ENCODE measurements around the gene PGRMC1.

The PGRMC1 gene

GRCh38 chrX:119218198-119218597, 17.9 kb upstream of the PGRMC1 start:
- H3K36me3 ChIP-seq (ENCODE audit: insufficient read depth, insufficient read length, low read length): no peaks in the 10 kb centered on the region
- H3K9me3 ChIP-seq (ENCODE audit: insufficient read depth, low read length): no peaks in the 10 kb centered on the region
- no peaks in the 10 kb centered on the region for H3K27me3 ChIP-seq (ENCODE audit: insufficient read depth, insufficient read length)
- no peak for DNase-seq (ENCODE audit: low read depth, low spot score)
- TF ChIP-seq ZNF274 (IDR thresholded peaks at IDR 0.05; ENCODE audit: low read depth, low read length) (no peak), SUZ12 (IDR thresholded peaks at IDR 0.05; ENCODE audit: extremely low read depth, insufficient read depth, insufficient read length) (no peak), YY1 (IDR thresholded peaks at IDR 0.05; ENCODE audit: insufficient read depth, insufficient read length) (no peak)
- H3K9ac ChIP-seq (ENCODE audit: insufficient read length, low read depth): no peak overlapping the region
- H3K4me3 ChIP-seq (ENCODE audit: insufficient read length, low read depth): no peak overlapping the region
- no peaks in the 10 kb centered on the region for H3K4me1 ChIP-seq (ENCODE audit: insufficient read depth, insufficient read length)

- Histone ChIP-seq H3K4me3 (ENCODE audit: insufficient read length, low read depth) (no peak overlapping the region), H3K36me3 (ENCODE audit: insufficient read depth, insufficient read length, low read length) (no peaks in the 10 kb centered on the region), H3K9ac (ENCODE audit: insufficient read length, low read depth) (no peak overlapping the region), H3K27me3 (ENCODE audit: insufficient read depth, insufficient read length) (no peaks in the 10 kb centered on the region), H3K9me3 (ENCODE audit: insufficient read depth, low read length) (no peaks in the 10 kb centered on the region), H3K4me1 (ENCODE audit: insufficient read depth, insufficient read length) (no peaks in the 10 kb centered on the region)
- TF ChIP-seq SUZ12 (IDR thresholded peaks at IDR 0.05; ENCODE audit: extremely low read depth, insufficient read depth, insufficient read length) (no peak), ZNF274 (IDR thresholded peaks at IDR 0.05; ENCODE audit: low read depth, low read length) (no peak), YY1 (IDR thresholded peaks at IDR 0.05; ENCODE audit: insufficient read depth, insufficient read length) (no peak)
- no peak for DNase-seq (ENCODE audit: low read depth, low spot score)
Measured at GRCh38 chrX:119222932-119223331, 13.2 kb upstream of the PGRMC1 start.

- TF ChIP-seq ZNF274 (IDR thresholded peaks at IDR 0.05; ENCODE audit: low read depth, low read length): no peak
- TF ChIP-seq YY1 (IDR thresholded peaks at IDR 0.05; ENCODE audit: insufficient read depth, insufficient read length): no peak
- TF ChIP-seq SUZ12 (IDR thresholded peaks at IDR 0.05; ENCODE audit: extremely low read depth, insufficient read depth, insufficient read length): no peak
- no peak overlapping the region for H3K9ac ChIP-seq (ENCODE audit: insufficient read length, low read depth)
- H3K36me3 ChIP-seq (ENCODE audit: insufficient read depth, insufficient read length, low read length): no peaks in the 10 kb centered on the region
- DNase-seq (ENCODE audit: low read depth, low spot score): no peak
- no peaks in the 10 kb centered on the region for H3K9me3 ChIP-seq (ENCODE audit: insufficient read depth, low read length)
- no peaks in the 10 kb centered on the region for H3K27me3 ChIP-seq (ENCODE audit: insufficient read depth, insufficient read length)
- H3K4me3 ChIP-seq (ENCODE audit: insufficient read length, low read depth): no peak overlapping the region
- no peaks in the 10 kb centered on the region for H3K4me1 ChIP-seq (ENCODE audit: insufficient read depth, insufficient read length)
Measured at GRCh38 chrX:119223783-119224182, 12.3 kb upstream of the PGRMC1 start.

DNA sequence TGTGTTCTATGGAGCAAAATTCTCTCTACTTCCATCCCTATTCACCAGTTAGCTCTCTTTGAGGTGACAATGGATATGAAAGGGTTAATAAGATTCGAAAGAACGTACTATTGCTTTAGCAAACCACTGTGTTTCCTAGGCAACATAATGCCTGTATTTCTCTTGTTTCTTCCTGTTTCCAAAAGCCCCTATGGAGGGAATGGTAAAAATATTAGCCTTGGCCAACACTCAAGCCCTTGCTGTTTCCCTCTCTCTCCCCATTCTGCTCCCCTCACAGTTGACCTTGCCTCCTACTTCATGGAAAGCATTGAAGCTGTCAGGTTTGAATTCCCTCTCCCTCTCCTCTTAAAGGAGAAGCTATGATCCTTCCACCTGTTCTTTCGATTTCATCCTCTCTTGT, 9.6 kb upstream of the PGRMC1 start:
- Histone ChIP-seq H3K4me1 (ENCODE audit: insufficient read depth, insufficient read length) (no peaks in the 10 kb centered on the region), H3K9me3 (ENCODE audit: insufficient read depth, low read length) (no peaks in the 10 kb centered on the region), H3K27me3 (ENCODE audit: insufficient read depth, insufficient read length) (no peaks in the 10 kb centered on the region), H3K4me3 (ENCODE audit: insufficient read length, low read depth) (no peak overlapping the region), H3K9ac (ENCODE audit: insufficient read length, low read depth) (no peak overlapping the region), H3K36me3 (ENCODE audit: insufficient read depth, insufficient read length, low read length) (no peaks in the 10 kb centered on the region)
- no peak for DNase-seq (ENCODE audit: low read depth, low spot score)
- TF ChIP-seq YY1 (IDR thresholded peaks at IDR 0.05; ENCODE audit: insufficient read depth, insufficient read length) (no peak), SUZ12 (IDR thresholded peaks at IDR 0.05; ENCODE audit: extremely low read depth, insufficient read depth, insufficient read length) (no peak), ZNF274 (IDR thresholded peaks at IDR 0.05; ENCODE audit: low read depth, low read length) (no peak)

GRCh38 chrX:119228512-119229252, 7.4 kb upstream of the PGRMC1 start:
- TF ChIP-seq YY1 (IDR thresholded peaks at IDR 0.05; ENCODE audit: insufficient read depth, insufficient read length): no peak
- TF ChIP-seq SUZ12 (IDR thresholded peaks at IDR 0.05; ENCODE audit: extremely low read depth, insufficient read depth, insufficient read length): no peak
- TF ChIP-seq ZNF274 (IDR thresholded peaks at IDR 0.05; ENCODE audit: low read depth, low read length): no peak
- no peak for DNase-seq (ENCODE audit: low read depth, low spot score)
- no peak overlapping the region for H3K9ac ChIP-seq (ENCODE audit: insufficient read length, low read depth)
- H3K4me3 ChIP-seq (ENCODE audit: insufficient read length, low read depth): no peak overlapping the region
- no peaks in the 10 kb centered on the region for H3K4me1 ChIP-seq (ENCODE audit: insufficient read depth, insufficient read length)
- H3K9me3 ChIP-seq (ENCODE audit: insufficient read depth, low read length): no peaks in the 10 kb centered on the region
- H3K36me3 ChIP-seq (ENCODE audit: insufficient read depth, insufficient read length, low read length): no peaks in the 10 kb centered on the region
- no peaks in the 10 kb centered on the region for H3K27me3 ChIP-seq (ENCODE audit: insufficient read depth, insufficient read length)

DNA sequence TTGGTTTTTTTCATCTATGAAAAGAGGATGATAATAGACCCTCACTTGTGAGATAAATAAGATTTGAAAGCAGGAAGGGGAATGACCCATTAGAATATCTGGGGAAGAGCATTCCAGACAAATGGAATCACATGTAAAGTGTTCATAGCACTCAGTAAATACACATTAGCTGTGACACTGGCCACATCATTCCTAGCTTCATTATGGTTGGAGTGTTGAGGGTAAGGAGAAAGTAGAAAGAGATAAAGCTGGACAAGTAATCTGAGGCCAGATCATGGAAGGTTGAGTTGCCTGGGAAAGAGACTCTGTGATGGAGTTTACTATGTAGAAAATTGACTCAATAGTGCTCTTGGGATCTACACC, 6.9 kb upstream of the PGRMC1 start:
- no peak overlapping the region for H3K9ac ChIP-seq (ENCODE audit: insufficient read length, low read depth)
- no peaks in the 10 kb centered on the region for H3K36me3 ChIP-seq (ENCODE audit: insufficient read depth, insufficient read length, low read length)
- DNase-seq (ENCODE audit: low read depth, low spot score): no peak
- no peak overlapping the region for H3K4me3 ChIP-seq (ENCODE audit: insufficient read length, low read depth)
- no peaks in the 10 kb centered on the region for H3K9me3 ChIP-seq (ENCODE audit: insufficient read depth, low read length)
- TF ChIP-seq ZNF274 (IDR thresholded peaks at IDR 0.05; ENCODE audit: low read depth, low read length) (no peak), SUZ12 (IDR thresholded peaks at IDR 0.05; ENCODE audit: extremely low read depth, insufficient read depth, insufficient read length) (no peak), YY1 (IDR thresholded peaks at IDR 0.05; ENCODE audit: insufficient read depth, insufficient read length) (no peak)
- no peaks in the 10 kb centered on the region for H3K27me3 ChIP-seq (ENCODE audit: insufficient read depth, insufficient read length)
- H3K4me1 ChIP-seq (ENCODE audit: insufficient read depth, insufficient read length): no peaks in the 10 kb centered on the region

GRCh38 chrX:119230850-119231249, 5.2 kb upstream of the PGRMC1 start:
- no peak for DNase-seq (ENCODE audit: low read depth, low spot score)
- no peak for TF ChIP-seq YY1 (IDR thresholded peaks at IDR 0.05; ENCODE audit: insufficient read depth, insufficient read length)
- TF ChIP-seq SUZ12 (IDR thresholded peaks at IDR 0.05; ENCODE audit: extremely low read depth, insufficient read depth, insufficient read length): no peak
- no peak for TF ChIP-seq ZNF274 (IDR thresholded peaks at IDR 0.05; ENCODE audit: low read depth, low read length)
- no peaks in the 10 kb centered on the region for H3K9me3 ChIP-seq (ENCODE audit: insufficient read depth, low read length)
- H3K4me1 ChIP-seq (ENCODE audit: insufficient read depth, insufficient read length): no peaks in the 10 kb centered on the region
- no peaks in the 10 kb centered on the region for H3K27me3 ChIP-seq (ENCODE audit: insufficient read depth, insufficient read length)
- no peak overlapping the region for H3K9ac ChIP-seq (ENCODE audit: insufficient read length, low read depth)
- H3K4me3 ChIP-seq (ENCODE audit: insufficient read length, low read depth): no peak overlapping the region
- no peaks in the 10 kb centered on the region for H3K36me3 ChIP-seq (ENCODE audit: insufficient read depth, insufficient read length, low read length)
